Measurements from ENCODE around the gene ONECUT3. TPM values are rescaled to one million over a fixed set of nuclear protein-coding genes. Genes with fewer than 3 reads are reported as not detected.

ONECUT3 gene
- polyA plus RNA-seq, 1 of the 3 experiments (the other 2 are of a cell fraction): not detected

DNA sequence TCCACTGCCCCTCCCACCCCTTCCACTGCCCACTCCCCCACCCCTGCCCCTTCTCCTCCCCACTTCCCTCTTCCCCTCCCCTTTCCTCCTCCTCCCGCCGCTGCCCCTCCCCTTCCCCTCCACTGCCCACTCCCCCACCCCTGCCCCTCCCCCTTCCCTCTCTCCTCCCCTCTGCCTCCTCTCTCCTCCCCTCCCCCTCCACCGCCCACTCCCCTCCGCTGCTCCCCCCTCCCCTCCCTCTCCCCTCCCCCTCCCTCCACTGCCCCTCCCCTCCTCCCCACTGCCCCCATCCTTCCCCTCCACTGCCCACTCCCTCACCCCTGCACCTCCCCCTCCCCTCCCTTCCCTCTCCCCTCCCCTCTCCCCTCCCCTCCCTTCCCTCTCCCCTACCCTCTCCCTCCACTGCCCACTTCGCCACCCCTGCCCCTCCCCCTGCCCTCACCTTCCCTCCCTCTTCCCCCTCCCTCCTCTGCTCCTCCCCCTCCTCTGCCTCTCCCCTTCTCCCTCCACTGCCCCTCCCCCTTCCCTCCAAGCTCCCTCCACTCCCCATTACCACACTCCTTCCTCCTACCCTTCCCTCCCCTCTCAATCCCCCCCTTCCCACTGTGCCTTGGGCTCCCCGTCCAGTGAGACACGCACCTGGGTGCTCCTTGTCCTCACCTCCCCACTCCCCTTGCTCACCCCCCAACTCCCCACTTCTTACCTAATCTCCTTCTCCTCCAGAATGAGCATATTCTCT is 36.9 kb downstream of the ONECUT3 start:
- Histone ChIP-seq H3K27me3 (ENCODE audit: insufficient read depth) (peaks cover 20% of the 10 kb centered on the region), H3K9me2 (no peaks in the 10 kb centered on the region), H3K9ac (no peak overlapping the region), H3K9me3 (no peaks in the 10 kb centered on the region), H2AFZ (ENCODE audit: low read depth) (no peak overlapping the region), H3K27ac (ENCODE audit: low read depth in 2 of 2, low read length in 1 of 2) (no peak overlapping the region), H3K4me1 (ENCODE audit: control insufficient read depth in 1 of 2, insufficient read depth in 2 of 2, low read depth in 1 of 2, low read length in 1 of 2) (no peaks in the 10 kb centered on the region; a peak in 1 of 4 replicates), H3K36me3 (replicated peaks in 1 of 2; ENCODE audit: control insufficient read depth in 1 of 2, insufficient read depth in 2 of 2, low read length in 1 of 2) (no peaks in the 10 kb centered on the region), H3F3A (replicated peaks; ENCODE audit: insufficient read depth) (no peaks in the 10 kb centered on the region), H3K79me2 (ENCODE audit: insufficient read depth) (no peaks in the 10 kb centered on the region), H3K4me2 (no peak overlapping the region), H3K4me3 (ENCODE audit: low read depth in 2 of 2, low read length in 1 of 2) (no peak overlapping the region), H4K20me1 (ENCODE audit: insufficient read depth) (no peaks in the 10 kb centered on the region)
- ChIA-PET POLR2A (no interaction called here), CTCF (interaction anchor here (0.8 to 12.6 kb wide), 15 partner anchors 8 to 244 kb away, joined by 3 to 143 read pairs (median 6); no protein-coding TSS in a partner anchor)
- 11% methylated on average over 7 of the region's 7 CpGs for WGBS (ENCODE audit: low lambda C conversion rate)
- no peak for TF ChIP-seq NFIC (IDR thresholded peaks at IDR 0.05; ENCODE audit: borderline replicate concordance)
- no peak for DNase-seq

DNA sequence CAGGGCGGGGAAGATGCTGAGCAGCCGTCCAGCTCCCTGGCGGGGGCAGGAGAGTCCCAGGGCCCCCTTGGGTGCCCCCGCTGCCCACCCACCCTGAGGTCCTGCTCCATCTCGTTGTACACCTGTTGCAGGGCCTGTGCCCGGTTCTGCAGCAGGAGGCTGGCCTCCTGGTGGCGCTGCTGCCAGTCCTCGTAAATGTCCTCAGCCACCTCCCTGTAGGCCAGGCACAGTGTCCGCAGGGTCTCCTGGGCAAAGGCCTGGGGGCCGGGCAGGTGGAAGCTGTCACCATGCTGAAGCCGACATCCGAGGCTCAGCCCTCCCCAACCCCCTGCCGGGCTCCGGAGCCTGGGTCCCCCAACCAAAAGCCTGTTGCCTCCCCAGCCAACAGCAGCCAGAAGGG is 38.6 kb downstream of the ONECUT3 start:
- WGBS (ENCODE audit: low lambda C conversion rate): 62% methylated on average over 6 of the region's 14 CpGs
- H3K9me2 ChIP-seq: no peaks in the 10 kb centered on the region
- no peak overlapping the region for H3K9ac ChIP-seq
- H3K4me2 ChIP-seq: no peak overlapping the region
- ChIA-PET CTCF (interaction anchor here (0.6 to 12.6 kb wide), 8 partner anchors 11 to 245 kb away, joined by 3 to 143 read pairs (median 5); no protein-coding TSS in a partner anchor), POLR2A (interaction anchor here (0.7 kb wide), 1 partner anchor 34 kb away, joined by 4 read pairs; no protein-coding TSS in a partner anchor)
- H3K79me2 ChIP-seq (ENCODE audit: insufficient read depth): no peaks in the 10 kb centered on the region
- peaks cover 16% of the 10 kb centered on the region for H3K27me3 ChIP-seq (ENCODE audit: insufficient read depth)
- H4K20me1 ChIP-seq (ENCODE audit: insufficient read depth): no peaks in the 10 kb centered on the region
- no peak for DNase-seq
- peaks cover 0 to 8% of the 10 kb centered on the region in 2 experiments; a peak in 1 of 4 replicates for H3K4me1 ChIP-seq (ENCODE audit: control insufficient read depth in 1 of 2, insufficient read depth in 2 of 2, low read depth in 1 of 2, low read length in 1 of 2)
- H3K27ac ChIP-seq (ENCODE audit: low read depth in 2 of 2, low read length in 1 of 2): no peak overlapping the region
- no peak overlapping the region for H3K4me3 ChIP-seq (ENCODE audit: low read depth in 2 of 2, low read length in 1 of 2)
- H3K36me3 ChIP-seq (replicated peaks in 1 of 2; ENCODE audit: control insufficient read depth in 1 of 2, insufficient read depth in 2 of 2, low read length in 1 of 2): no peaks in the 10 kb centered on the region
- TF ChIP-seq JUND (IDR thresholded peaks at IDR 0.05): no peak
- TF ChIP-seq FOXM1 (IDR thresholded peaks at IDR 0.05; ENCODE audit: low read depth): no peak
- TF ChIP-seq NRF1 (IDR thresholded peaks at IDR 0.05; ENCODE audit: low read depth, low read length): no peak
- TF ChIP-seq EZH2phosphoT487 (IDR thresholded peaks at IDR 0.05; ENCODE audit: borderline replicate concordance, low read depth): no peak
- TF ChIP-seq ELF1 (IDR thresholded peaks at IDR 0.05): no peak
- TF ChIP-seq, protein P1, sequence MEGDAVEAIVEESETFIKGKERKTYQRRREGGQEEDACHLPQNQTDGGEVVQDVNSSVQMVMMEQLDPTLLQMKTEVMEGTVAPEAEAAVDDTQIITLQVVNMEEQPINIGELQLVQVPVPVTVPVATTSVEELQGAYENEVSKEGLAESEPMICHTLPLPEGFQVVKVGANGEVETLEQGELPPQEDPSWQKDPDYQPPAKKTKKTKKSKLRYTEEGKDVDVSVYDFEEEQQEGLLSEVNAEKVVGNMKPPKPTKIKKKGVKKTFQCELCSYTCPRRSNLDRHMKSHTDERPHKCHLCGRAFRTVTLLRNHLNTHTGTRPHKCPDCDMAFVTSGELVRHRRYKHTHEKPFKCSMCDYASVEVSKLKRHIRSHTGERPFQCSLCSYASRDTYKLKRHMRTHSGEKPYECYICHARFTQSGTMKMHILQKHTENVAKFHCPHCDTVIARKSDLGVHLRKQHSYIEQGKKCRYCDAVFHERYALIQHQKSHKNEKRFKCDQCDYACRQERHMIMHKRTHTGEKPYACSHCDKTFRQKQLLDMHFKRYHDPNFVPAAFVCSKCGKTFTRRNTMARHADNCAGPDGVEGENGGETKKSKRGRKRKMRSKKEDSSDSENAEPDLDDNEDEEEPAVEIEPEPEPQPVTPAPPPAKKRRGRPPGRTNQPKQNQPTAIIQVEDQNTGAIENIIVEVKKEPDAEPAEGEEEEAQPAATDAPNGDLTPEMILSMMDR (IDR thresholded peaks at IDR 0.05): no peak
- TF ChIP-seq YY1 (IDR thresholded peaks at IDR 0.05; ENCODE audit: low read depth): no peak
- TF ChIP-seq RFX5 (IDR thresholded peaks at IDR 0.05; ENCODE audit: low read length): no peak
- H3K9me3 ChIP-seq: no peaks in the 10 kb centered on the region
- H2AFZ ChIP-seq (ENCODE audit: low read depth): no peak overlapping the region
- no peaks in the 10 kb centered on the region for H3F3A ChIP-seq (replicated peaks; ENCODE audit: insufficient read depth)
